Caco-2 (cell line): Measurements from ENCODE around the gene SMURF1. TPM values are rescaled to one million over a fixed set of nuclear protein-coding genes. Genes with fewer than 3 reads are reported as not detected.

Experiments
- BruUV-seq: library from RNA; stranded (reverse); fragments of 400-500 nt; replicated peaks from 2 replicates; lab custom pipeline; 2021; lab: Mats Ljungman, UMichigan
- CTCF ChIA-PET: fragments of 300-600 bp; sonication (Branson Sonifier 250); formaldehyde crosslinking; loops from one replicate; lab custom pipeline; 2022; ENCODE audit warnings: antibody characterized with exemption; lab: Charles Lee
- POLR2A ChIA-PET: fragments of 300-600 bp; sonication (Branson Sonifier 250); formaldehyde crosslinking; loops from one replicate; lab custom pipeline; 2022; ENCODE audit warnings: antibody characterized with exemption; lab: Charles Lee
- DNase-seq, 2 experiments: peaks; one replicate each; pipeline versions ENCODE4 v3.0.0 to v3.0.0-alpha.2; 2020 to 2022
- H3K27me3 ChIP-seq: replicated peaks from 2 replicates; pipeline ENCODE4 v1.6.0; 2011; ENCODE audit warnings: low read length; ENCODE audit not compliant: control insufficient read depth, insufficient read depth
- H3K36me3 ChIP-seq: 2 replicates; pipeline ENCODE4 v1.5.1; 2011; ENCODE audit warnings: low read length; ENCODE audit not compliant: control insufficient read depth, insufficient read depth
- H3K4me1 ChIP-seq: fragments of 250-450 bp; sonication (Bioruptor Pico); 2 replicates; pipeline ENCODE4 v1.5.1; 2020; ENCODE audit warnings: mild to moderate bottlenecking
- H3K4me3 ChIP-seq: 2 replicates; pipeline ENCODE4 v1.5.1; 2011; ENCODE audit warnings: low read depth, mild to moderate bottlenecking, control low read depth, low read length
- H3K9me3 ChIP-seq: fragments of 250-450 bp; sonication (Bioruptor Pico); 2 replicates; pipeline ENCODE4 v1.5.1; 2020; ENCODE audit warnings: mild to moderate bottlenecking, moderate library complexity
- H3K27ac Mint-ChIP-seq: one replicate; pipeline ENCODE4 v1.8.0; 2022; ENCODE audit warnings: mixed read lengths; ENCODE audit not compliant: unreplicated experiment
- H3K27me3 Mint-ChIP-seq: one replicate; pipeline ENCODE4 v1.8.0; 2022; ENCODE audit warnings: mixed read lengths; ENCODE audit not compliant: insufficient read depth, unreplicated experiment
- H3K36me3 Mint-ChIP-seq: one replicate; pipeline ENCODE4 v1.8.0; 2022; ENCODE audit warnings: mild to moderate bottlenecking, mixed read lengths; ENCODE audit not compliant: insufficient read depth, unreplicated experiment
- H3K4me1 Mint-ChIP-seq: one replicate; pipeline ENCODE4 v1.8.0; 2022; ENCODE audit warnings: low read depth, mixed read lengths; ENCODE audit not compliant: unreplicated experiment
- H3K4me3 Mint-ChIP-seq: one replicate; pipeline ENCODE4 v1.8.0; 2022; ENCODE audit warnings: mild to moderate bottlenecking, moderate library complexity, mixed read lengths; ENCODE audit not compliant: unreplicated experiment
- H3K9me3 Mint-ChIP-seq: one replicate; pipeline ENCODE4 v1.8.0; 2022; ENCODE audit warnings: mixed read lengths; ENCODE audit not compliant: unreplicated experiment
- CTCF ChIP-seq, 2 experiments: fragments of 200-600 bp in 1 of 2; IDR thresholded peaks; 1 replicate in 1 of 2; 2 replicates in 1 of 2; pipeline versions ENCODE4 v1.5.1 to v1.8.0; 2011 to 2022; ENCODE audit warnings: antibody characterized with exemption in 1 of 2, control low read depth in 1 of 2, inconsistent platforms in 1 of 2, low read depth in 1 of 2, low read length in 1 of 2, mild to moderate bottlenecking in 1 of 2, moderate library complexity in 1 of 2; ENCODE audit not compliant: insufficient read depth in 1 of 2, severe bottlenecking in 1 of 2, unreplicated experiment in 1 of 2
- intact Hi-C: fragments of 100-400 bp; cut with micrococcal nuclease; formaldehyde crosslinking; loops from one replicate; pipeline ENCODE4 v1.10.0; 2022; ENCODE audit not compliant: unreplicated experiment
- total RNA-seq: library from RNA; stranded (reverse); gene quantifications from 2 replicates; pipeline ENCODE4 v1.2.3, GENCODE V29; 2022

The SMURF1 gene
- total RNA-seq, 1 experiment from 2014 or later = 22.5 TPM

- H3K27ac Mint-ChIP-seq = peak overlapping the region; percentile 78
- no TSS peak for BruUV-seq
- no peaks in the 10 kb centered on the region for H3K9me3 Mint-ChIP-seq
- DNase-seq = no peak
- Histone ChIP-seq H3K27me3 (no peaks in the 10 kb centered on the region), H3K4me1 (peaks cover 13% of the 10 kb centered on the region), H3K4me3 (peak overlapping the region; percentile 77), H3K36me3 (no peaks in the 10 kb centered on the region), H3K9me3 (no peaks in the 10 kb centered on the region)
- ChIA-PET CTCF (no interaction called here), POLR2A (no interaction called here)
- H3K36me3 Mint-ChIP-seq = peaks cover 19% of the 10 kb centered on the region
- TF ChIP-seq CTCF (IDR thresholded peaks at IDR 0.05; ENCODE audit: insufficient read depth in 1 of 2, low read depth in 1 of 2, low read length in 1 of 2, severe bottlenecking in 1 of 2, unreplicated experiment in 1 of 2) = no peak
- peaks cover 20% of the 10 kb centered on the region for H3K4me1 Mint-ChIP-seq
- peak overlapping the region; percentile 72 for H3K4me3 Mint-ChIP-seq
- H3K27me3 Mint-ChIP-seq = no peaks in the 10 kb centered on the region
- intact Hi-C loops = loop anchor here (2.0 to 5.0 kb wide), 4 partner anchors 46 to 169 kb away; no protein-coding TSS in a partner anchor
Observed at GRCh38 chr7:99143521-99143852, 421 bp downstream of the SMURF1 start.

GRCh38 chr7:99142727-99143520, 984 bp downstream of the SMURF1 start:
- ChIA-PET CTCF (interaction anchor here (0.6 to 0.9 kb wide), 2 partner anchors 63 to 69 kb away, joined by 3 to 10 read pairs; no protein-coding TSS in a partner anchor), POLR2A (no interaction called here)
- Histone ChIP-seq H3K4me1 (peaks cover 19% of the 10 kb centered on the region), H3K4me3 (peak overlapping the region; percentile 77), H3K27me3 (no peaks in the 10 kb centered on the region), H3K9me3 (no peaks in the 10 kb centered on the region), H3K36me3 (no peaks in the 10 kb centered on the region)
- Mint-ChIP-seq H3K27me3 (no peaks in the 10 kb centered on the region), H3K9me3 (no peaks in the 10 kb centered on the region), H3K27ac (peak overlapping the region; percentile 78), H3K4me1 (peaks cover 23% of the 10 kb centered on the region), H3K36me3 (peaks cover 19% of the 10 kb centered on the region), H3K4me3 (peak overlapping the region; percentile 72)
- intact Hi-C loops = loop anchor here (2.0 to 5.0 kb wide), 4 partner anchors 46 to 169 kb away; no protein-coding TSS in a partner anchor
- BruUV-seq = no TSS peak
- DNase-seq = peak; percentile 89 to 95
- TF ChIP-seq CTCF (IDR thresholded peaks at IDR 0.05; ENCODE audit: insufficient read depth in 1 of 2, low read depth in 1 of 2, low read length in 1 of 2, severe bottlenecking in 1 of 2, unreplicated experiment in 1 of 2) = no peak

GRCh38 chr7:99141841-99142726, 1.8 kb downstream of the SMURF1 start:
- ChIA-PET POLR2A (interaction anchor here (0.7 kb wide), 1 partner anchor 124 kb away, joined by 6 read pairs; no protein-coding TSS in a partner anchor), CTCF (interaction anchor here (0.5 to 0.9 kb wide), 4 partner anchors 62 to 169 kb away, joined by 3 to 10 read pairs (median 6); no protein-coding TSS in a partner anchor)
- DNase-seq = peak; percentile 53
- H3K4me3 ChIP-seq = no peak overlapping the region
- no peak for TF ChIP-seq CTCF (IDR thresholded peaks at IDR 0.05; ENCODE audit: insufficient read depth in 1 of 2, low read depth in 1 of 2, low read length in 1 of 2, severe bottlenecking in 1 of 2, unreplicated experiment in 1 of 2)
- H3K27ac Mint-ChIP-seq = peak overlapping the region; percentile 78
- no peaks in the 10 kb centered on the region for H3K9me3 ChIP-seq
- no TSS peak for BruUV-seq
- H3K27me3 Mint-ChIP-seq = no peaks in the 10 kb centered on the region
- H3K4me1 ChIP-seq = peaks cover 27% of the 10 kb centered on the region
- peaks cover 25% of the 10 kb centered on the region for H3K36me3 Mint-ChIP-seq
- H3K36me3 ChIP-seq = no peaks in the 10 kb centered on the region
- no peaks in the 10 kb centered on the region for H3K9me3 Mint-ChIP-seq
- H3K27me3 ChIP-seq = no peaks in the 10 kb centered on the region
- intact Hi-C loops = loop anchor here (2.0 to 5.0 kb wide), 4 partner anchors 45 to 170 kb away; no protein-coding TSS in a partner anchor
- H3K4me1 Mint-ChIP-seq = peaks cover 28% of the 10 kb centered on the region
- H3K4me3 Mint-ChIP-seq = peak overlapping the region; percentile 72
